Measurements from ENCODE around the gene PAPLN. TPM values are rescaled to one million over a fixed set of nuclear protein-coding genes. Genes with fewer than 3 reads are reported as not detected.

Gene PAPLN
- total RNA-seq, 1 experiment from 2014 or later: 22.2 TPM

GRCh38 chr14:73289729-73290128 is 52.4 kb downstream of the PAPLN start:
- TF ChIP-seq POLR2AphosphoS5 (IDR thresholded peaks at IDR 0.05; ENCODE audit: low read depth, low read length): no peak
- TF ChIP-seq SIN3A (IDR thresholded peaks at IDR 0.05; ENCODE audit: borderline replicate concordance, insufficient read depth, low read depth, low read length): no peak
- no peak for TF ChIP-seq REST (IDR thresholded peaks at IDR 0.05; ENCODE audit: insufficient read depth in 1 of 2, low read depth in 2 of 2, low read length in 1 of 2)
- TF ChIP-seq TCF7L2 (IDR thresholded peaks at IDR 0.05; ENCODE audit: low read depth, low read length): no peak
- no peak for TF ChIP-seq CTCF (IDR thresholded peaks at IDR 0.05)
- no peak for ATAC-seq
- intact Hi-C loops (cut with micrococcal nuclease; ENCODE audit: unreplicated experiment): no loop called here

GRCh38 chr14:73290279-73290678 is 53.0 kb downstream of the PAPLN start:
- Histone ChIP-seq H3K27ac (ENCODE audit: low read length) (no peak overlapping the region), H3K27me3 (ENCODE audit: control insufficient read depth, insufficient read depth, low read length) (no peaks in the 10 kb centered on the region), H3K4me3 (ENCODE audit: low read depth in 2 of 2, low read length in 2 of 2) (no peak overlapping the region), H3K9me3 (ENCODE audit: control insufficient read depth, insufficient read depth, low read depth, low read length) (no peaks in the 10 kb centered on the region), H3K36me3 (ENCODE audit: control insufficient read depth, insufficient read depth, low read length) (peaks cover 2% of the 10 kb centered on the region; the same call in 1 of the 2 replicates), H3K4me1 (ENCODE audit: control insufficient read depth, insufficient read depth, low read length) (no peaks in the 10 kb centered on the region)
- CTCF ChIA-PET: no interaction called here
- no peak for TF ChIP-seq REST (IDR thresholded peaks at IDR 0.05; ENCODE audit: insufficient read depth in 1 of 2, low read depth in 2 of 2, low read length in 1 of 2)
- no peak for TF ChIP-seq SIN3A (IDR thresholded peaks at IDR 0.05; ENCODE audit: borderline replicate concordance, insufficient read depth, low read depth, low read length)
- TF ChIP-seq TCF7L2 (IDR thresholded peaks at IDR 0.05; ENCODE audit: low read depth, low read length): no peak
- no peak for TF ChIP-seq POLR2AphosphoS5 (IDR thresholded peaks at IDR 0.05; ENCODE audit: low read depth, low read length)
- no peak for TF ChIP-seq CTCF (IDR thresholded peaks at IDR 0.05)
- ATAC-seq (no peak), DNase-seq (ENCODE audit: low read depth, low spot score) (no peak)
- BruUV-seq (replicated peaks): no TSS peak
- in situ Hi-C loops (cut with HindIII; ENCODE audit: low pct_unique_long_range_greater_than_20kb, low sequenced_read_pairs) (no loop called here), intact Hi-C loops (cut with micrococcal nuclease; ENCODE audit: unreplicated experiment) (no loop called here)
- POLR2A ChIA-PET: interaction anchor here (0.6 kb wide), 1 partner anchor 225 kb away, joined by 6 read pairs; no protein-coding TSS in a partner anchor

More at GRCh38 chr14:73289729-73290128, 52.4 kb downstream of the PAPLN start:
- ChIA-PET POLR2A (no interaction called here), CTCF (no interaction called here)
- no peak for DNase-seq (ENCODE audit: low read depth, low spot score)
- no TSS peak for BruUV-seq (replicated peaks)
- no peak overlapping the region for H3K4me3 ChIP-seq (ENCODE audit: low read depth in 2 of 2, low read length in 2 of 2)
- peaks cover 2% of the 10 kb centered on the region; the same call in 1 of the 2 replicates for H3K36me3 ChIP-seq (ENCODE audit: control insufficient read depth, insufficient read depth, low read length)
- no peaks in the 10 kb centered on the region for H3K9me3 ChIP-seq (ENCODE audit: control insufficient read depth, insufficient read depth, low read depth, low read length)
- no peaks in the 10 kb centered on the region for H3K4me1 ChIP-seq (ENCODE audit: control insufficient read depth, insufficient read depth, low read length)
- no peak overlapping the region for H3K27ac ChIP-seq (ENCODE audit: low read length)
- H3K27me3 ChIP-seq (ENCODE audit: control insufficient read depth, insufficient read depth, low read length): no peaks in the 10 kb centered on the region
- in situ Hi-C loops (cut with HindIII; ENCODE audit: low pct_unique_long_range_greater_than_20kb, low sequenced_read_pairs): no loop called here
